ENCODE results near the gene SGMS1.
A peak's percentile ranks its signal among the peaks of the same experiment; 100 is the strongest.

SGMS1 gene

GRCh38 chr10:50658165-50658564, 34.4 kb upstream of the SGMS1 start:
- no peaks in the 10 kb centered on the region for H3K36me3 ChIP-seq (ENCODE audit: control insufficient read depth, insufficient read depth, low read length)
- no peak for DNase-seq (ENCODE audit: extremely low read depth, insufficient read length)
- no peak overlapping the region for H3K4me3 ChIP-seq (replicated peaks; ENCODE audit: low read depth, low read length)
- no peaks in the 10 kb centered on the region for H3K27me3 ChIP-seq (replicated peaks; ENCODE audit: control insufficient read depth, insufficient read depth, low read length)
- no peak for TF ChIP-seq CTCF (IDR thresholded peaks at IDR 0.05; ENCODE audit: insufficient read depth, low read length, poor library complexity, severe bottlenecking)

GRCh38 chr10:50653758-50654157, 30.0 kb upstream of the SGMS1 start:
- no peak for DNase-seq (ENCODE audit: extremely low read depth, insufficient read length)
- TF ChIP-seq CTCF (IDR thresholded peaks at IDR 0.05; ENCODE audit: insufficient read depth, low read length, poor library complexity, severe bottlenecking): no peak
- Histone ChIP-seq H3K4me3 (replicated peaks; ENCODE audit: low read depth, low read length) (no peak overlapping the region), H3K27me3 (replicated peaks; ENCODE audit: control insufficient read depth, insufficient read depth, low read length) (no peaks in the 10 kb centered on the region), H3K36me3 (ENCODE audit: control insufficient read depth, insufficient read depth, low read length) (no peaks in the 10 kb centered on the region)

GRCh38 chr10:50653142-50653541, 29.4 kb upstream of the SGMS1 start:
- H3K36me3 ChIP-seq (ENCODE audit: control insufficient read depth, insufficient read depth, low read length): no peaks in the 10 kb centered on the region
- peak; percentile 42 for TF ChIP-seq CTCF (IDR thresholded peaks at IDR 0.05; ENCODE audit: insufficient read depth, low read length, poor library complexity, severe bottlenecking)
- no peak overlapping the region for H3K4me3 ChIP-seq (replicated peaks; ENCODE audit: low read depth, low read length)
- DNase-seq (ENCODE audit: extremely low read depth, insufficient read length): no peak
- no peaks in the 10 kb centered on the region for H3K27me3 ChIP-seq (replicated peaks; ENCODE audit: control insufficient read depth, insufficient read depth, low read length)

- Histone ChIP-seq H3K36me3 (ENCODE audit: control insufficient read depth, insufficient read depth, low read length) (no peaks in the 10 kb centered on the region), H3K4me3 (replicated peaks; ENCODE audit: low read depth, low read length) (no peak overlapping the region), H3K27me3 (replicated peaks; ENCODE audit: control insufficient read depth, insufficient read depth, low read length) (no peaks in the 10 kb centered on the region)
- no peak for TF ChIP-seq CTCF (IDR thresholded peaks at IDR 0.05; ENCODE audit: insufficient read depth, low read length, poor library complexity, severe bottlenecking)
- DNase-seq (ENCODE audit: extremely low read depth, insufficient read length): no peak
Measured at GRCh38 chr10:50651808-50652207, 28.1 kb upstream of the SGMS1 start.

GRCh38 chr10:50650481-50650880, 26.7 kb upstream of the SGMS1 start:
- TF ChIP-seq CTCF (IDR thresholded peaks at IDR 0.05; ENCODE audit: insufficient read depth, low read length, poor library complexity, severe bottlenecking): no peak
- Histone ChIP-seq H3K4me3 (replicated peaks; ENCODE audit: low read depth, low read length) (no peak overlapping the region), H3K36me3 (ENCODE audit: control insufficient read depth, insufficient read depth, low read length) (no peaks in the 10 kb centered on the region), H3K27me3 (replicated peaks; ENCODE audit: control insufficient read depth, insufficient read depth, low read length) (no peaks in the 10 kb centered on the region)
- DNase-seq (ENCODE audit: extremely low read depth, insufficient read length): no peak

- Histone ChIP-seq H3K27me3 (replicated peaks; ENCODE audit: control insufficient read depth, insufficient read depth, low read length) (no peaks in the 10 kb centered on the region), H3K4me3 (replicated peaks; ENCODE audit: low read depth, low read length) (no peak overlapping the region), H3K36me3 (ENCODE audit: control insufficient read depth, insufficient read depth, low read length) (no peaks in the 10 kb centered on the region)
- DNase-seq (ENCODE audit: extremely low read depth, insufficient read length): no peak
- no peak for TF ChIP-seq CTCF (IDR thresholded peaks at IDR 0.05; ENCODE audit: insufficient read depth, low read length, poor library complexity, severe bottlenecking)
Measured at GRCh38 chr10:50648935-50649227, 25.1 kb upstream of the SGMS1 start.

Data from GM06990 (cell line).